HEK293 (cell line): ENCODE data around the gene COQ10B.

ENCODE experiments used
- IKZF3 ChIP-seq: fragments of 450-650 bp; IDR thresholded peaks from 2 replicates; pipeline ENCODE4 v1.5.0; 2018; ENCODE audit warnings: missing biosample characterization, mild to moderate bottlenecking, missing genetic modification characterization, moderate library complexity
- PATZ1 ChIP-seq: fragments of 450-650 bp; formaldehyde crosslinking; IDR thresholded peaks from 2 replicates; pipeline ENCODE4 v1.5.1; 2016; ENCODE audit warnings: missing biosample characterization, missing genetic modification characterization
- PBX3 ChIP-seq: sonication (generic); formaldehyde crosslinking; IDR thresholded peaks from 2 replicates; pipeline ENCODE4 v1.8.1; 2022; ENCODE audit warnings: mild to moderate bottlenecking, moderate library complexity, missing genetic modification reagents
- ZBTB17 ChIP-seq: fragments of 450-650 bp; formaldehyde crosslinking; IDR thresholded peaks from 2 replicates; pipeline ENCODE4 v1.5.1; 2016; ENCODE audit warnings: missing biosample characterization, missing genetic modification characterization
- ZBTB6 ChIP-seq: fragments of 450-650 bp; formaldehyde crosslinking; IDR thresholded peaks from 2 replicates; pipeline ENCODE4 v1.5.1; 2017; ENCODE audit warnings: missing biosample characterization, missing genetic modification characterization
- ZFP37 ChIP-seq: fragments of 450-650 bp; formaldehyde crosslinking; IDR thresholded peaks from 2 replicates; pipeline ENCODE4 v1.5.1; 2016; ENCODE audit warnings: missing biosample characterization, missing genetic modification characterization
- ZNF138 ChIP-seq: fragments of 450-650 bp; formaldehyde crosslinking; IDR thresholded peaks from 2 replicates; pipeline ENCODE4 v1.5.1; 2016; ENCODE audit warnings: missing biosample characterization, missing genetic modification characterization, borderline replicate concordance
- ZNF335 ChIP-seq: fragments of 450-650 bp; formaldehyde crosslinking; conservative IDR thresholded peaks from 2 replicates; pipeline ENCODE4 v1.5.1; 2016; ENCODE audit warnings: missing biosample characterization, missing genetic modification characterization
- ZNF501 ChIP-seq: fragments of 450-650 bp; formaldehyde crosslinking; IDR thresholded peaks from 2 replicates; pipeline ENCODE4 v1.5.1; 2016; ENCODE audit warnings: missing biosample characterization, missing genetic modification characterization
- ZNF518A ChIP-seq: fragments of 450-650 bp; formaldehyde crosslinking; conservative IDR thresholded peaks from 2 replicates; pipeline ENCODE4 v1.5.1; 2016; ENCODE audit warnings: low read depth, missing biosample characterization, missing genetic modification characterization
- ZNF692 ChIP-seq: fragments of 450-650 bp; formaldehyde crosslinking; IDR thresholded peaks from 2 replicates; pipeline ENCODE4 v1.5.1; 2016; ENCODE audit warnings: missing biosample characterization, missing genetic modification characterization
- ZNF76 ChIP-seq: fragments of 450-650 bp; formaldehyde crosslinking; IDR thresholded peaks from 2 replicates; pipeline ENCODE4; 2016; ENCODE audit warnings: low read depth, missing biosample characterization, missing genetic modification characterization, borderline replicate concordance
- ZXDB ChIP-seq: fragments of 450-650 bp; formaldehyde crosslinking; IDR thresholded peaks from 2 replicates; pipeline ENCODE4 v1.5.1; 2016; ENCODE audit warnings: missing biosample characterization, missing genetic modification characterization
- TF ChIP-seq, protein P1 (sequence below): fragments of 450-650 bp; formaldehyde crosslinking; IDR thresholded peaks from 2 replicates; pipeline ENCODE4 v1.5.1; 2016; ENCODE audit warnings: missing biosample characterization, missing genetic modification characterization, borderline replicate concordance
- TF ChIP-seq, protein P2 (sequence below): fragments of 450-650 bp; formaldehyde crosslinking; IDR thresholded peaks from 2 replicates; pipeline ENCODE4 v1.5.1; 2016; ENCODE audit warnings: missing biosample characterization, missing genetic modification characterization

COQ10B gene

DNA sequence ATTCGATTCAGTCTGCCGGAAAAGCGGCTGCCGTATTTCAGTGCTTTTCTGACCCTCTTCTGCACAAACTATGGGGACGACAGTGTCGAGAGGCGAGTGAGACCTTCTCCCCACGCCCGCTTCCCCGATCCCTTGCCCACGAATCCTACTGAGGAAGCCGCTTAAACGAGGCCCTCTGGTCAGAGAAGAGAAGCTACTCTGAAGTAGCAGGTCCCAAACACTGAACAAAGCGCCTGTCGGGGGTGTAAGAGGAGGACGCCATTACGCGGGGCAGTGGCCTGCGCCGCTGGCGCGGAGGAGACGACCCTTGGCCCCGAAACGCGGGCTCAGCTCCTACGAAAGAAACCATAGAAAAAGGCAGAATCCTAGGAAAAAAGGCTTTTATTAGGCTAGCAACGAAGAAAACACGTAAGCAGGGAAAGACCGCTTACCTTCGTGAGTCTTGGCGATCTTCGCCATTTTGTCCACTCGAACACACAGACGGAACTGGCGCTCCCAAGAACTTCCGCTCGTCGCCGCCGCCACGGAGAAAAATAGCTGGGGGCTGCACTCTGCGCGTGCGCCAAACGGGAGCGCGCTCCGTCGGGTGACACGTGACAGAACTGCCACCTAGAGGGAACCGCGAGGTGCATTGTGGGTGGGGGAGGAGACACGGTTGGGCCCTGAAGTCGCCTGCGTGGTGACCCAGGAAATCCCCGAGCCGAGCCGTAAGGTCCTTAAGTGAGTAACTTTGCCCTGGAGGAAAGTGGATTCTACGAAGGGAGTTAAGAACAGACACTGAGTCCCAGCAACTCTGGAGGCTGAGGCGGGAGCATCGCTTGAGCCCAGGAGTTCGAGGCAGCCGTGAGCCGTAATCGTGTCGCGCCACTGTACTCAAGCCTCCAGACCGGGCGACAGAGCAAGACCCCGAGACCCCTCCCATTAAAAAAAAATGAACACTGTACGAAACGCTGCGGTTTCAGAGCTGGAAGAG is 18.5 kb upstream of the COQ10B start, which contains the start of gene SF3B1 (continued):
- peak; percentile 49; the same call in 1 of the 2 replicates for TF ChIP-seq ZNF518A (tag by site-specific recombination)
- TF ChIP-seq PBX3 (CRISPR knock-in tag) = 0 out of 2 replicates have a peak, but pooled peaks have one; percentile 25
- TF ChIP-seq ZBTB17 (tag by site-specific recombination) = peak; percentile 79
- TF ChIP-seq PATZ1 (tag by site-specific recombination) = 0 out of 2 replicates have a peak, but pooled peaks have one; percentile 55
- TF ChIP-seq ZNF501 (tag by site-specific recombination) = peak; percentile 77
- TF ChIP-seq ZBTB6 (tag by site-specific recombination) = peak; percentile 64; the same call in 1 of the 2 replicates
- peak; percentile 90 for TF ChIP-seq ZNF76 (tag by site-specific recombination)
- peak; percentile 61; the same call in 1 of the 2 replicates for TF ChIP-seq ZXDB (tag by site-specific recombination)
- TF ChIP-seq, protein P1, sequence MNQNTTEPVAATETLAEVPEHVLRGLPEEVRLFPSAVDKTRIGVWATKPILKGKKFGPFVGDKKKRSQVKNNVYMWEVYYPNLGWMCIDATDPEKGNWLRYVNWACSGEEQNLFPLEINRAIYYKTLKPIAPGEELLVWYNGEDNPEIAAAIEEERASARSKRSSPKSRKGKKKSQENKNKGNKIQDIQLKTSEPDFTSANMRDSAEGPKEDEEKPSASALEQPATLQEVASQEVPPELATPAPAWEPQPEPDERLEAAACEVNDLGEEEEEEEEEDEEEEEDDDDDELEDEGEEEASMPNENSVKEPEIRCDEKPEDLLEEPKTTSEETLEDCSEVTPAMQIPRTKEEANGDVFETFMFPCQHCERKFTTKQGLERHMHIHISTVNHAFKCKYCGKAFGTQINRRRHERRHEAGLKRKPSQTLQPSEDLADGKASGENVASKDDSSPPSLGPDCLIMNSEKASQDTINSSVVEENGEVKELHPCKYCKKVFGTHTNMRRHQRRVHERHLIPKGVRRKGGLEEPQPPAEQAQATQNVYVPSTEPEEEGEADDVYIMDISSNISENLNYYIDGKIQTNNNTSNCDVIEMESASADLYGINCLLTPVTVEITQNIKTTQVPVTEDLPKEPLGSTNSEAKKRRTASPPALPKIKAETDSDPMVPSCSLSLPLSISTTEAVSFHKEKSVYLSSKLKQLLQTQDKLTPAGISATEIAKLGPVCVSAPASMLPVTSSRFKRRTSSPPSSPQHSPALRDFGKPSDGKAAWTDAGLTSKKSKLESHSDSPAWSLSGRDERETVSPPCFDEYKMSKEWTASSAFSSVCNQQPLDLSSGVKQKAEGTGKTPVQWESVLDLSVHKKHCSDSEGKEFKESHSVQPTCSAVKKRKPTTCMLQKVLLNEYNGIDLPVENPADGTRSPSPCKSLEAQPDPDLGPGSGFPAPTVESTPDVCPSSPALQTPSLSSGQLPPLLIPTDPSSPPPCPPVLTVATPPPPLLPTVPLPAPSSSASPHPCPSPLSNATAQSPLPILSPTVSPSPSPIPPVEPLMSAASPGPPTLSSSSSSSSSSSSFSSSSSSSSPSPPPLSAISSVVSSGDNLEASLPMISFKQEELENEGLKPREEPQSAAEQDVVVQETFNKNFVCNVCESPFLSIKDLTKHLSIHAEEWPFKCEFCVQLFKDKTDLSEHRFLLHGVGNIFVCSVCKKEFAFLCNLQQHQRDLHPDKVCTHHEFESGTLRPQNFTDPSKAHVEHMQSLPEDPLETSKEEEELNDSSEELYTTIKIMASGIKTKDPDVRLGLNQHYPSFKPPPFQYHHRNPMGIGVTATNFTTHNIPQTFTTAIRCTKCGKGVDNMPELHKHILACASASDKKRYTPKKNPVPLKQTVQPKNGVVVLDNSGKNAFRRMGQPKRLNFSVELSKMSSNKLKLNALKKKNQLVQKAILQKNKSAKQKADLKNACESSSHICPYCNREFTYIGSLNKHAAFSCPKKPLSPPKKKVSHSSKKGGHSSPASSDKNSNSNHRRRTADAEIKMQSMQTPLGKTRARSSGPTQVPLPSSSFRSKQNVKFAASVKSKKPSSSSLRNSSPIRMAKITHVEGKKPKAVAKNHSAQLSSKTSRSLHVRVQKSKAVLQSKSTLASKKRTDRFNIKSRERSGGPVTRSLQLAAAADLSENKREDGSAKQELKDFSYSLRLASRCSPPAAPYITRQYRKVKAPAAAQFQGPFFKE (tag by site-specific recombination) = no peak
- TF ChIP-seq ZNF692 = peak; percentile 57; the same call in 1 of the 2 replicates
- peak; percentile 33; the same call in 1 of the 2 replicates for TF ChIP-seq ZFP37 (tag by site-specific recombination)
- TF ChIP-seq, protein P2, sequence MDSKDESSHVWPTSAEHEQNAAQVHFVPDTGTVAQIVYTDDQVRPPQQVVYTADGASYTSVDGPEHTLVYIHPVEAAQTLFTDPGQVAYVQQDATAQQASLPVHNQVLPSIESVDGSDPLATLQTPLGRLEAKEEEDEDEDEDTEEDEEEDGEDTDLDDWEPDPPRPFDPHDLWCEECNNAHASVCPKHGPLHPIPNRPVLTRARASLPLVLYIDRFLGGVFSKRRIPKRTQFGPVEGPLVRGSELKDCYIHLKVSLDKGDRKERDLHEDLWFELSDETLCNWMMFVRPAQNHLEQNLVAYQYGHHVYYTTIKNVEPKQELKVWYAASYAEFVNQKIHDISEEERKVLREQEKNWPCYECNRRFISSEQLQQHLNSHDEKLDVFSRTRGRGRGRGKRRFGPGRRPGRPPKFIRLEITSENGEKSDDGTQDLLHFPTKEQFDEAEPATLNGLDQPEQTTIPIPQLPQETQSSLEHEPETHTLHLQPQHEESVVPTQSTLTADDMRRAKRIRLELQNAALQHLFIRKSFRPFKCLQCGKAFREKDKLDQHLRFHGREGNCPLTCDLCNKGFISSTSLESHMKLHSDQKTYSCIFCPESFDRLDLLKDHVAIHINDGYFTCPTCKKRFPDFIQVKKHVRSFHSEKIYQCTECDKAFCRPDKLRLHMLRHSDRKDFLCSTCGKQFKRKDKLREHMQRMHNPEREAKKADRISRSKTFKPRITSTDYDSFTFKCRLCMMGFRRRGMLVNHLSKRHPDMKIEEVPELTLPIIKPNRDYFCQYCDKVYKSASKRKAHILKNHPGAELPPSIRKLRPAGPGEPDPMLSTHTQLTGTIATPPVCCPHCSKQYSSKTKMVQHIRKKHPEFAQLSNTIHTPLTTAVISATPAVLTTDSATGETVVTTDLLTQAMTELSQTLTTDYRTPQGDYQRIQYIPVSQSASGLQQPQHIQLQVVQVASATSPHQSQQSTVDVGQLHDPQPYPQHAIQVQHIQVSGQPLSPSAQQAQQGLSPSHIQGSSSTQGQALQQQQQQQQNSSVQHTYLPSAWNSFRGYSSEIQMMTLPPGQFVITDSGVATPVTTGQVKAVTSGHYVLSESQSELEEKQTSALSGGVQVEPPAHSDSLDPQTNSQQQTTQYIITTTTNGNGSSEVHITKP = peak; percentile 29; the same call in 1 of the 2 replicates
- TF ChIP-seq ZNF138 (tag by site-specific recombination) = no peak
- TF ChIP-seq IKZF3 (tag by site-specific recombination) = 0 out of 2 replicates have a peak, but pooled peaks have one; percentile 39
- TF ChIP-seq ZNF335 (tag by site-specific recombination) = peak; percentile 88
